SJCRH30 (cell line): Measurements from ENCODE around the gene ZBTB43. TPM values are rescaled to one million over a fixed set of nuclear protein-coding genes. Genes with fewer than 3 reads are reported as not detected.

Experiments used
- DNase-seq, 2 experiments: peaks; one replicate each; pipeline ENCODE4 v3.0.0-alpha.2; 2015 to 2020
- H3K27ac ChIP-seq: fragments of 250-450 bp; sonication (Bioruptor Pico); 2 replicates; pipeline ENCODE4 v1.5.1; 2020; ENCODE audit warnings: mild to moderate bottlenecking, moderate library complexity
- H3K27me3 ChIP-seq: fragments of 250-450 bp; sonication (Bioruptor Pico); 2 replicates; pipeline ENCODE4 v1.5.1; 2020; ENCODE audit warnings: mild to moderate bottlenecking, moderate library complexity
- H3K36me3 ChIP-seq: fragments of 250-450 bp; sonication (Bioruptor Pico); 2 replicates; pipeline ENCODE4 v1.5.1; 2020; ENCODE audit warnings: mild to moderate bottlenecking, moderate library complexity
- H3K4me1 ChIP-seq: fragments of 250-450 bp; sonication (Bioruptor Pico); 2 replicates; pipeline ENCODE4 v1.5.1; 2020; ENCODE audit warnings: mild to moderate bottlenecking, moderate library complexity
- H3K4me3 ChIP-seq: fragments of 250-450 bp; sonication (Bioruptor Pico); 2 replicates; pipeline ENCODE4 v1.5.1; 2020; ENCODE audit warnings: mild to moderate bottlenecking, moderate library complexity
- H3K9me3 ChIP-seq: fragments of 250-450 bp; sonication (Bioruptor Pico); replicated peaks from 2 replicates; pipeline ENCODE4 v1.5.1; 2020; ENCODE audit warnings: mild to moderate bottlenecking, moderate library complexity
- total RNA-seq: library from RNA; depleted of rRNA; stranded (reverse); fragments of >200 nt; shearing (Covaris generic); gene quantifications from 2 replicates; pipeline ENCODE4 v1.2.3, GENCODE V29; 2014

Gene ZBTB43
- total RNA-seq, 1 experiment from 2014 or later, result 18.0 TPM

GRCh38 chr9:126832440-126832839 is 27.6 kb downstream of the ZBTB43 start:
- H3K9me3 ChIP-seq, result no peaks in the 10 kb centered on the region

GRCh38 chr9:126833020-126833419 is 28.2 kb downstream of the ZBTB43 start:
- Histone ChIP-seq H3K4me1 (no peaks in the 10 kb centered on the region), H3K36me3 (peaks cover 51% of the 10 kb centered on the region), H3K27ac (no peak overlapping the region), H3K27me3 (no peaks in the 10 kb centered on the region), H3K4me3 (no peak overlapping the region), H3K9me3 (no peaks in the 10 kb centered on the region)
- DNase-seq, result no peak

More at GRCh38 chr9:126832440-126832839, 27.6 kb downstream of the ZBTB43 start:
- Histone ChIP-seq H3K4me3 (no peak overlapping the region), H3K27ac (no peak overlapping the region), H3K27me3 (no peaks in the 10 kb centered on the region), H3K36me3 (peaks cover 55% of the 10 kb centered on the region), H3K4me1 (no peaks in the 10 kb centered on the region)
- no peak for DNase-seq

GRCh38 chr9:126833710-126834345 is 29.0 kb downstream of the ZBTB43 start:
- Histone ChIP-seq H3K27ac (no peak overlapping the region), H3K4me3 (no peak overlapping the region), H3K4me1 (no peaks in the 10 kb centered on the region), H3K9me3 (no peaks in the 10 kb centered on the region), H3K27me3 (no peaks in the 10 kb centered on the region), H3K36me3 (peaks cover 51% of the 10 kb centered on the region)
- no peak for DNase-seq

- Histone ChIP-seq H3K36me3 (peaks cover 49% of the 10 kb centered on the region), H3K9me3 (no peaks in the 10 kb centered on the region), H3K4me3 (no peak overlapping the region), H3K4me1 (no peaks in the 10 kb centered on the region), H3K27ac (no peak overlapping the region), H3K27me3 (no peaks in the 10 kb centered on the region)
- DNase-seq, result no peak
These were observed 29.8 kb downstream of the ZBTB43 start for GRCh38 chr9:126834672-126835071.

GRCh38 chr9:126836216-126836615 is 31.4 kb downstream of the ZBTB43 start:
- Histone ChIP-seq H3K9me3 (no peaks in the 10 kb centered on the region), H3K4me1 (no peaks in the 10 kb centered on the region), H3K27ac (no peak overlapping the region), H3K27me3 (no peaks in the 10 kb centered on the region), H3K4me3 (no peak overlapping the region), H3K36me3 (peaks cover 42% of the 10 kb centered on the region)
- DNase-seq, result no peak

- H3K4me1 ChIP-seq, result no peaks in the 10 kb centered on the region
- H3K27ac ChIP-seq, result no peak overlapping the region
- H3K27me3 ChIP-seq, result no peaks in the 10 kb centered on the region
- no peak for DNase-seq
- no peak overlapping the region for H3K4me3 ChIP-seq
- H3K9me3 ChIP-seq, result no peaks in the 10 kb centered on the region
- peaks cover 27% of the 10 kb centered on the region for H3K36me3 ChIP-seq
These were observed 33.4 kb downstream of the ZBTB43 start for GRCh38 chr9:126838055-126838811.

- H3K36me3 ChIP-seq, result peaks cover 20% of the 10 kb centered on the region
These were observed 34.1 kb downstream of the ZBTB43 start for GRCh38 chr9:126838895-126839294.

GRCh38 chr9:126839301-126839700 is 34.5 kb downstream of the ZBTB43 start:
- DNase-seq, result no peak
- Histone ChIP-seq H3K4me3 (no peak overlapping the region), H3K36me3 (peaks cover 16% of the 10 kb centered on the region), H3K27me3 (no peaks in the 10 kb centered on the region), H3K4me1 (peaks cover 7% of the 10 kb centered on the region), H3K9me3 (no peaks in the 10 kb centered on the region), H3K27ac (no peak overlapping the region)

More at GRCh38 chr9:126838895-126839294, 34.1 kb downstream of the ZBTB43 start:
- Histone ChIP-seq H3K4me1 (peaks cover 5% of the 10 kb centered on the region), H3K27me3 (no peaks in the 10 kb centered on the region), H3K27ac (no peak overlapping the region), H3K9me3 (no peaks in the 10 kb centered on the region), H3K4me3 (no peak overlapping the region)
- no peak for DNase-seq

GRCh38 chr9:126842220-126842842 is 37.5 kb downstream of the ZBTB43 start:
- no peak overlapping the region for H3K27ac ChIP-seq
- H3K4me1 ChIP-seq, result peaks cover 7% of the 10 kb centered on the region
- no peaks in the 10 kb centered on the region for H3K9me3 ChIP-seq
- no peaks in the 10 kb centered on the region for H3K27me3 ChIP-seq
- DNase-seq, result no peak
- H3K4me3 ChIP-seq, result no peak overlapping the region
- H3K36me3 ChIP-seq, result no peaks in the 10 kb centered on the region; the same call in 1 of the 2 replicates

- no peak overlapping the region for H3K27ac ChIP-seq
These were observed 38.3 kb downstream of the ZBTB43 start for GRCh38 chr9:126842977-126843799.

GRCh38 chr9:126844085-126844484 is 39.2 kb downstream of the ZBTB43 start:
- Histone ChIP-seq H3K27ac (no peak overlapping the region), H3K4me3 (no peak overlapping the region), H3K9me3 (no peaks in the 10 kb centered on the region), H3K4me1 (peaks cover 7% of the 10 kb centered on the region), H3K27me3 (no peaks in the 10 kb centered on the region), H3K36me3 (no peaks in the 10 kb centered on the region)
- DNase-seq, result peak in 1 of 2 experiments; percentile 16

More at GRCh38 chr9:126842977-126843799, 38.3 kb downstream of the ZBTB43 start:
- DNase-seq, result no peak
- Histone ChIP-seq H3K27me3 (no peaks in the 10 kb centered on the region), H3K9me3 (no peaks in the 10 kb centered on the region), H3K4me1 (peaks cover 7% of the 10 kb centered on the region), H3K4me3 (no peak overlapping the region), H3K36me3 (no peaks in the 10 kb centered on the region; the same call in 1 of the 2 replicates)

GRCh38 chr9:126847051-126847450 is 42.2 kb downstream of the ZBTB43 start:
- DNase-seq, result no peak
- Histone ChIP-seq H3K4me3 (no peak overlapping the region), H3K27ac (no peak overlapping the region)

GRCh38 chr9:126849591-126850225 is 44.9 kb downstream of the ZBTB43 start:
- H3K27me3 ChIP-seq, result peaks cover 7% of the 10 kb centered on the region; the same call in 1 of the 2 replicates
- H3K4me3 ChIP-seq, result no peak overlapping the region
- no peak for DNase-seq
- H3K4me1 ChIP-seq, result no peaks in the 10 kb centered on the region
- no peaks in the 10 kb centered on the region for H3K36me3 ChIP-seq
- H3K27ac ChIP-seq, result no peak overlapping the region
- no peaks in the 10 kb centered on the region for H3K9me3 ChIP-seq

More at GRCh38 chr9:126847051-126847450, 42.2 kb downstream of the ZBTB43 start:
- Histone ChIP-seq H3K4me1 (peaks cover 7% of the 10 kb centered on the region), H3K36me3 (no peaks in the 10 kb centered on the region), H3K9me3 (no peaks in the 10 kb centered on the region), H3K27me3 (no peaks in the 10 kb centered on the region)

- H3K27me3 ChIP-seq, result peaks cover 7% of the 10 kb centered on the region; the same call in 1 of the 2 replicates
- H3K27ac ChIP-seq, result no peak overlapping the region
- no peak overlapping the region for H3K4me3 ChIP-seq
These were observed 46.5 kb downstream of the ZBTB43 start for GRCh38 chr9:126851286-126851880.

More at GRCh38 chr9:126851286-126851880, 46.5 kb downstream of the ZBTB43 start:
- DNase-seq, result no peak
- Histone ChIP-seq H3K9me3 (no peaks in the 10 kb centered on the region), H3K4me1 (no peaks in the 10 kb centered on the region), H3K36me3 (no peaks in the 10 kb centered on the region)
